AG09319 (cell line): ENCODE measurements around the gene CMYA5.
"Not testable (repeated sequence)": the region's sequence is repeated elsewhere in the genome, so short reads cannot be mapped to it uniquely, and the experiment has no call there.

Source experiments
- DNase-seq: peaks from one replicate; pipeline ENCODE4 v3.0.0-alpha.2; 2010; ENCODE audit warnings: low read depth; ENCODE audit errors: extremely low read depth
- TF ChIP-seq, protein P1 (sequence below): IDR thresholded peaks from 2 replicates; pipeline ENCODE4 v1.5.1; 2011; ENCODE audit warnings: low read depth, mild to moderate bottlenecking, inconsistent platforms, low read length, moderate library complexity

The CMYA5 gene

DNA sequence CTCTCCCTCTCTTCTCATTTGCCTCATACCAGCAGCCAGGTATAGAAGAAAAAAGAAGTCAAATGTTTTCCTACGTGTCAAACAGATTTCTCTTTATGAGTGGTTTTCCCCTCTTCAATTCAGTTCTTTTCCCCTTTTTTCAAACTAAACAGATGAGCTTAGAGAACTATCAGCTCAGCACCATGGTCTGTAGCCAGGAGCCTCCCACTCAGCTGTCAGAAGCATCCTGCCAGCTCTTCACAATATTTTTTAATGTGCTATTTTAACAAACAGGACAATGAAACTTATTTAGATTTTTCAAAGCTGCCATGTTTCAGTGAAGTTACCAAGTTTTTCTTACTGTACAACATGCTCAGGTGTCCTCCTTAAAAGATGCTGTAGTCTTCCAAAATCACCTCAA is 63.5 kb downstream of the CMYA5 start:
- TF ChIP-seq, protein P1, sequence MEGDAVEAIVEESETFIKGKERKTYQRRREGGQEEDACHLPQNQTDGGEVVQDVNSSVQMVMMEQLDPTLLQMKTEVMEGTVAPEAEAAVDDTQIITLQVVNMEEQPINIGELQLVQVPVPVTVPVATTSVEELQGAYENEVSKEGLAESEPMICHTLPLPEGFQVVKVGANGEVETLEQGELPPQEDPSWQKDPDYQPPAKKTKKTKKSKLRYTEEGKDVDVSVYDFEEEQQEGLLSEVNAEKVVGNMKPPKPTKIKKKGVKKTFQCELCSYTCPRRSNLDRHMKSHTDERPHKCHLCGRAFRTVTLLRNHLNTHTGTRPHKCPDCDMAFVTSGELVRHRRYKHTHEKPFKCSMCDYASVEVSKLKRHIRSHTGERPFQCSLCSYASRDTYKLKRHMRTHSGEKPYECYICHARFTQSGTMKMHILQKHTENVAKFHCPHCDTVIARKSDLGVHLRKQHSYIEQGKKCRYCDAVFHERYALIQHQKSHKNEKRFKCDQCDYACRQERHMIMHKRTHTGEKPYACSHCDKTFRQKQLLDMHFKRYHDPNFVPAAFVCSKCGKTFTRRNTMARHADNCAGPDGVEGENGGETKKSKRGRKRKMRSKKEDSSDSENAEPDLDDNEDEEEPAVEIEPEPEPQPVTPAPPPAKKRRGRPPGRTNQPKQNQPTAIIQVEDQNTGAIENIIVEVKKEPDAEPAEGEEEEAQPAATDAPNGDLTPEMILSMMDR: no peak
- DNase-seq: no peak

DNA sequence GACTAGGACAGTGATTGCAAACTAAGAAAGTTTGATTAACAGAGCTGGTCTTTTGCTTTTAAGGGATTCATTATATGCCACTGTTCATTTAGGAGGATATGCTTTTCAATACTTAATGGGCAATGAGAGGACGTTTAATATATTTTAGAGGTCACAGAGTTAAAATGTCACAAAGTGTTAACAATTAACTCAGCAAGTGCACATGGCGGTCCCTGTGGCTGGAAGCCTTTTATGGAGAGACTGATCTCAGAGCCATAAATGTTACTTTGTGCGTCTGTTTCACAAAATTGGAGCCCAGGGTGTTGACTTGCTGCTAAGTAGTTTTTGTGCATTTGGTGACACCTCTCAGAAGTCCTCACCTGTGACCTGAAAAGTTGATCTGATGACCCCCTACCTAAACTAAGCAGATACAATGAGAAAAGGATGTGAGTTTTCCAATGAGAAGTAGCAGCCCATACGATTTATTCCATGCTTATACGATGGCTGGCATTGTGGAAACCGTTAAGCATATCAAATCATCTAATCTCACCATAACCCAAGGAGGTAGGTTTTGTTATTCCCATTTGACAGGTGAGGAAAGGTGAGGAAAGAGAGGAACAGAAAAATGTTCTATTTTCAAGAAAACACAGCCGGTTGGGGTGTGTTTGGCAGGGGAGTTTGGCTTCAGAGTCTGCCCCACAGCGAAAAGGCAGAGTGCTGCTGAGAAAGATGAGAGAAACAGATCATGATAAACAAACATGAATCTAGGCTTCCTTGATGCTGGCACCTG is 64.4 kb downstream of the CMYA5 start:
- TF ChIP-seq, protein P1: no peak
- DNase-seq: no peak

DNA sequence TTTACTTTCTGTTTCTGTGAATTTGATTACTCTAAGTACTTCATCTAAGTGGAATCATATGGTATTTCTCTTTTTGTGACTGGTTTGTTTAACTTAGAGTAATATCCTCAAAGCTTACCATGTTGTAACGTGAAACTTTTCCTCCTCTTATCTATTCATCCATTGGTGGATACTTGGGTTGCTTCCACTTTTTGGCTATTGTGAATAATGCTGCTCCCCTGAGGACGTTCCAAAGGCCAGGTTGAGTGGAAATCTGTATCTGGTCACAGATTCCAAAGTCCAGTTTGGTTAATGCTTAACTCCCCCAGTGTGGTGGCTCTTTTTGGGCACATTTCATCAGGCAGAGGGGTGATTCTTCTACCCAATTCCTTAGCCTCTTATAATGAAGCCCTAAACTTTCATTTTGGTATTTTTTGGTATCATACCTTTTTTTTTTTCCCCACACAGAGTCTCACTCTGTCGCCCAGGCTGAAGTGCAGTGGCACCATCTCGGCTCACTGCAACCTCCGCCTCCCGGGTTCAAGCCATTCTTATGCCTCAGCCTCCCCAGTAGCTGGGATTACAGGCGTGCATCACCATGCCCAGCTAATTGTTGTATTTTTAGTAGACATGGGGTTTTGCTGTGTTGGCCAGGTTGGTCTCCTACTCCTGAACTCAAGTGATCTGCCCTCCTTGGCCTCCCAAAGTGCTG is 65.4 kb downstream of the CMYA5 start:
- TF ChIP-seq, protein P1: no peak
- no peak for DNase-seq

DNA sequence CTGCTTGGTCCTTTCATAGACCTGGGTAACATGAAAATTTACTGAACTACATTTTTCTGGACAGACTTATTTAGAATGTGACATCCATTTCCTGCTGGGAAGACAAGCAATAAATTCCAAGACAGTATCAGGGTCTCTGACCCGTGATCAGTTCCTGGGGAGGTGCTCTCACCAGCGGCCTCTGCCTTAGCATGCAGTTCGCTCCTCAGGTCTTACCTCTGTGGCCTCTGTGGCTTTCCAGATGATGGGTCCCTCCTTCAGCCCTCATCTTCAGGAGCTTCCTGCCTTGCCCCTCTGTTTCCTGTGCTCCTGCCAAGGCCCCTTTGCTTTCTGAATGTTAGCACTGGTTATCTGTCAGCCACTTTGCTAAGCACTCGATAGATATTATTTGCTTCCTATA is 66.4 kb downstream of the CMYA5 start:
- DNase-seq: no peak
- TF ChIP-seq, protein P1: no peak

DNA sequence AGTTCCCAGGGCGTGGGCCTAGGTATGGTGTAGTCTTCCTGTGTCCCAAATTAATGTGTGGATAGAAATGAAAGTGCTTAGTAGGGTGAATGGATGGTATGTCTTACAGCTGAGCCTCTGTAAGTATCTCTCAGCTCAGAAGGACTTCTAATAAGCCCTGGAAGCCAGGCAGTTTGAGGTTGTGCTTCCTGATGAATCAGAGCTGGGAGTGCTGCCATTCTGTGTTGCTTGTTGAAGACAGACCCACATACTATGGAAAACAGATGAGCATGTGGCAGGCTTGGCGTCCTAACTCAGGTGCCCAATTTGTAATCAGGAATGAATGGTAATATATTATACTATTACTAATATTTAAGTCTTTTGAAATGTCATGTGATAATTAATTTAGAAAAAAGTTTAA is 69.8 kb downstream of the CMYA5 start:
- TF ChIP-seq, protein P1: no peak

DNA sequence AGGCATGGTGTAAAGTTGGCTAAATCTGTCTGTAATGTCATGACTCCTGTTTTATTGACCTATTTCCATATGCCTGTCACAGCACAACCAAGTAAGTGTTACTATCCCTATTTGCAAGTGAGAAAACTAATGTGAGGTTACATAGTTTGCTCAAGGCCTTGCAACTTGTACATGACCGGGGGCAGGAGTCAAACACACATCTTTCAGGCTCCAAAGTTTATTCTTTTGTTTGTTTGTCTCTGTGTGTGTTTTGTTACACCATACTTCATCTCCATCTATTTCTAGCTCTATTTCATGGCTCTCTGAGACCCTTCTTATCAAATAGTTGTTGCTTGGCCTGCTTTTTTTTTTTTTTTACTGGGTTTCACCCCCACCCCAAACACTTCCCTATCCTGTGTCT is 70.2 kb downstream of the CMYA5 start:
- TF ChIP-seq, protein P1: no peak
- DNase-seq: no peak

More for the DNA sequence above, 69.8 kb downstream of the CMYA5 start:
- DNase-seq: peak; percentile 45

DNA sequence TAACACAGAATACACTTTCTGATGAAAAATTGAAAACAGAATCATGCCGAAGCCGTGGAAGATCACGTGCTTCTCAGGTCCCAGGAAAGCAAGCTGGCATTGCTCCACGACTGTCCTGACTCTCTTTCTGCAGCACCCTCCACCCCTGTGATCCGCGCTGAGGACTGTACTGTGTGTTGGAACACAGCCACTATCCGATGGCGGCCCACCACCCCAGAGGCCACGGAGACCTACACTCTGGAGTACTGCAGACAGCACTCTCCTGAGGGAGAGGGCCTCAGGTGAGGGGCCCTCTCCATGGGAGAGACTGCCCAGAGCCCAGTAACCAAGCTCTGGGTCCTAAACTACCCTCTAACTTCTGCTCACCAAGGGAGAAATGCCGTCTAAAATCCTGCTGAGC is 73.3 kb downstream of the CMYA5 start:
- no peak for DNase-seq
- TF ChIP-seq, protein P1: no peak

DNA sequence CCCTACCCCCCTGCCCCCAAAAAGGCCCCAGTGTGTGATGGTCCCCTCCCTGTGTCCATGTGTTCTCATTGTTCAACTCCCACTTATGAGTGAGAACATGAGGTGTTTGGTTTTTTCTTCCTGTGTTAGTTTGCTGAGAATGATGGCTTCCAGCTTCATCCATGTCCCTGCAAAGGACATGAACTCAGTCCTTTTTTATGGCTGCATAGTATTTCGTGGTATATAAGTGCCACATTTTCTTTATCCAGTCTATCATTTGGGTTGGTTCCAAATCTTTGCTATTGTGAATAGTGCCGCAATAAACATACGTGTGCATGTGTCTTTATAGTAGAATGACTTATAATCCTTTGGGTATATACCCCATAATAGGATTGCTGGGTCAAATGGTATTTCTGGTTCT is 74.5 kb downstream of the CMYA5 start:
- DNase-seq: not testable (repeated sequence)
